ENCODE results near the gene MTUS2.

MTUS2 gene

DNA sequence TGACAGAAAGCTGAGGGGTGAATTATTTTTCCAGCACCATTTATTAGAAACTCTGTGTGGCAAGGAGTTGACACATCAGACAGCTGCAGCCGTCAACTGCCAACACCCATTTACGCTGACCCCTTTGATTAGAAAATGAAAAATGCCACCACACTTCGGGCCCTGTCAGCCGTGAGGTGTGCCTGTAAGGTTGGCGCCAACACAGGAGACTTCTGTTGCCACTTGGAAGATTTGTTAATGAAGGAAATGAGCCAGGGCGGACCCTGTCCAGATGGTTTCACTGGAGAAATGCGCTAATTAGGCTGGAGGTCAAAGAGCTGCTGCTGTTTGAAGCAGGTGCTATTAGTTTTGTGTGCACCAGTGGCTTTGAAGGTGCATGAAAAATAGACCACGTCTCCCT lies 297.5 kb downstream of the MTUS2 start:
- H3K4me2 ChIP-seq (ENCODE audit: low read depth, low read length, poor library complexity, severe bottlenecking): no peak overlapping the region
- TF ChIP-seq, protein P1, sequence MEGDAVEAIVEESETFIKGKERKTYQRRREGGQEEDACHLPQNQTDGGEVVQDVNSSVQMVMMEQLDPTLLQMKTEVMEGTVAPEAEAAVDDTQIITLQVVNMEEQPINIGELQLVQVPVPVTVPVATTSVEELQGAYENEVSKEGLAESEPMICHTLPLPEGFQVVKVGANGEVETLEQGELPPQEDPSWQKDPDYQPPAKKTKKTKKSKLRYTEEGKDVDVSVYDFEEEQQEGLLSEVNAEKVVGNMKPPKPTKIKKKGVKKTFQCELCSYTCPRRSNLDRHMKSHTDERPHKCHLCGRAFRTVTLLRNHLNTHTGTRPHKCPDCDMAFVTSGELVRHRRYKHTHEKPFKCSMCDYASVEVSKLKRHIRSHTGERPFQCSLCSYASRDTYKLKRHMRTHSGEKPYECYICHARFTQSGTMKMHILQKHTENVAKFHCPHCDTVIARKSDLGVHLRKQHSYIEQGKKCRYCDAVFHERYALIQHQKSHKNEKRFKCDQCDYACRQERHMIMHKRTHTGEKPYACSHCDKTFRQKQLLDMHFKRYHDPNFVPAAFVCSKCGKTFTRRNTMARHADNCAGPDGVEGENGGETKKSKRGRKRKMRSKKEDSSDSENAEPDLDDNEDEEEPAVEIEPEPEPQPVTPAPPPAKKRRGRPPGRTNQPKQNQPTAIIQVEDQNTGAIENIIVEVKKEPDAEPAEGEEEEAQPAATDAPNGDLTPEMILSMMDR (IDR thresholded peaks at IDR 0.05; ENCODE audit: insufficient read depth, low read length, poor library complexity, severe bottlenecking): no peak
- no peak for TF ChIP-seq EZH2phosphoT487 (conservative IDR thresholded peaks at IDR 0.05; ENCODE audit: low read length)
- H3K9me2 ChIP-seq (replicated peaks; ENCODE audit: insufficient read depth, low read length): no peaks in the 10 kb centered on the region
- no peaks in the 10 kb centered on the region for H3K79me2 ChIP-seq (ENCODE audit: insufficient read depth, low read length)
- no peak overlapping the region for H3K27ac ChIP-seq (ENCODE audit: low read depth, low read length)
- H4K20me1 ChIP-seq (ENCODE audit: low read depth, low read length): no peaks in the 10 kb centered on the region
- no peaks in the 10 kb centered on the region for H3F3A ChIP-seq (ENCODE audit: insufficient read depth)
- H3K36me3 ChIP-seq (ENCODE audit: low read length): no peaks in the 10 kb centered on the region
- H2AFZ ChIP-seq (ENCODE audit: low read depth, low read length, severe bottlenecking): no peak overlapping the region
- H3K9me3 ChIP-seq (ENCODE audit: insufficient read depth, low read length): no peaks in the 10 kb centered on the region
- H3K4me3 ChIP-seq (ENCODE audit: insufficient read depth, low read length, poor library complexity, severe bottlenecking): no peak overlapping the region
- no peak overlapping the region for H3K9ac ChIP-seq (ENCODE audit: low read length)
- no peaks in the 10 kb centered on the region for H3K27me3 ChIP-seq (ENCODE audit: low read length)

GRCh38 chr13:29118471-29118870 lies 298.3 kb downstream of the MTUS2 start:
- H3K4me3 ChIP-seq (ENCODE audit: insufficient read depth, low read length, poor library complexity, severe bottlenecking): no peak overlapping the region
- H3K9ac ChIP-seq (ENCODE audit: low read length): no peak overlapping the region
- no peaks in the 10 kb centered on the region for H3K27me3 ChIP-seq (ENCODE audit: low read length)
- H3K36me3 ChIP-seq (ENCODE audit: low read length): no peaks in the 10 kb centered on the region
- no peaks in the 10 kb centered on the region for H3K9me3 ChIP-seq (ENCODE audit: insufficient read depth, low read length)
- H2AFZ ChIP-seq (ENCODE audit: low read depth, low read length, severe bottlenecking): no peak overlapping the region
- no peak for TF ChIP-seq EZH2phosphoT487 (conservative IDR thresholded peaks at IDR 0.05; ENCODE audit: low read length)
- TF ChIP-seq, protein P1 (IDR thresholded peaks at IDR 0.05; ENCODE audit: insufficient read depth, low read length, poor library complexity, severe bottlenecking): no peak
- H3K9me2 ChIP-seq (replicated peaks; ENCODE audit: insufficient read depth, low read length): no peaks in the 10 kb centered on the region
- H4K20me1 ChIP-seq (ENCODE audit: low read depth, low read length): no peaks in the 10 kb centered on the region
- no peaks in the 10 kb centered on the region for H3K79me2 ChIP-seq (ENCODE audit: insufficient read depth, low read length)
- H3K27ac ChIP-seq (ENCODE audit: low read depth, low read length): no peak overlapping the region
- H3K4me2 ChIP-seq (ENCODE audit: low read depth, low read length, poor library complexity, severe bottlenecking): no peak overlapping the region
- no peaks in the 10 kb centered on the region for H3F3A ChIP-seq (ENCODE audit: insufficient read depth)

GRCh38 chr13:29125191-29125933 lies 305.2 kb downstream of the MTUS2 start:
- no peak overlapping the region for H3K4me2 ChIP-seq (ENCODE audit: low read depth, low read length, poor library complexity, severe bottlenecking)
- no peaks in the 10 kb centered on the region for H3K36me3 ChIP-seq (ENCODE audit: low read length)
- TF ChIP-seq EZH2phosphoT487 (conservative IDR thresholded peaks at IDR 0.05; ENCODE audit: low read length): no peak
- TF ChIP-seq, protein P1 (IDR thresholded peaks at IDR 0.05; ENCODE audit: insufficient read depth, low read length, poor library complexity, severe bottlenecking): no peak
- no peak overlapping the region for H3K9ac ChIP-seq (ENCODE audit: low read length)
- no peaks in the 10 kb centered on the region for H4K20me1 ChIP-seq (ENCODE audit: low read depth, low read length)
- H2AFZ ChIP-seq (ENCODE audit: low read depth, low read length, severe bottlenecking): no peak overlapping the region
- H3K79me2 ChIP-seq (ENCODE audit: insufficient read depth, low read length): no peaks in the 10 kb centered on the region
- no peaks in the 10 kb centered on the region for H3K9me3 ChIP-seq (ENCODE audit: insufficient read depth, low read length)
- H3F3A ChIP-seq (ENCODE audit: insufficient read depth): no peaks in the 10 kb centered on the region
- no peaks in the 10 kb centered on the region for H3K27me3 ChIP-seq (ENCODE audit: low read length)
- no peak overlapping the region for H3K4me3 ChIP-seq (ENCODE audit: insufficient read depth, low read length, poor library complexity, severe bottlenecking)
- no peak overlapping the region for H3K27ac ChIP-seq (ENCODE audit: low read depth, low read length)
- H3K9me2 ChIP-seq (replicated peaks; ENCODE audit: insufficient read depth, low read length): no peaks in the 10 kb centered on the region

Measured in SU-DHL-6 (cell line).